ENCODE data around the gene MATN4.

Gene MATN4

DNA sequence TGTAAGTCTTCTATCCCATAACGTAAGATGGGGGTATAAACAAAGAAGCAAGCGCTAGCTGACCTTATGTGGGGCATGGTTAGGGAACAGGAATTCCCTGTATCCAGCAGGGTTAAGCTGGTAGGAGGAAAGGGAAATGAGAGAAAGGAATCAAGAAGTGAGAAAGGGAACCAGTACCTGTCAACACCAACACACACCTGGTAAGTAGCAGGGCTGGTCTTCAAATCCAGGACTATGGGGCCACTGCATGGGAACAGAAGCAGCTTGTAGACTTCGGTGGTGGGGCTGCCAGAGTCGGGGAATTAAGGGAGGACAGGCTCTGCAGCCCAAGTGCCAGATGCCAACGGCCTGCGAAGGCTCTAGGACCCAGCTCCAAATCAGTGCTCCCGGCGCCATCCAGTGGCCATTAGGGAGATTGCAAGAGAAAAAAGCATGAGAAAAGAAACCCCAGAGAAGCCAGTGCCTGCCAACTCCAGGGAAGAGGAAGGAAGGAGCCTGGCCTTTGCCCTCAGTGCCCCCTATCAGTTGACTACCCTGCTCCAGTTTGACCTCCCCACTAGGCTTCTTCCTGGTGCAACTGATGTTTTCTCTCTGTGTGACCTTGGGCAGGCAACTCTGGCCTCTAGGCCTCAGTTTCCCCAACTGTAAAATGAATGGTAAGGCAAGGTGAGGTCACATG, 17.3 kb downstream of the MATN4 start:
- DNase-seq (ENCODE audit: low spot score), result peak; percentile 86

DNA sequence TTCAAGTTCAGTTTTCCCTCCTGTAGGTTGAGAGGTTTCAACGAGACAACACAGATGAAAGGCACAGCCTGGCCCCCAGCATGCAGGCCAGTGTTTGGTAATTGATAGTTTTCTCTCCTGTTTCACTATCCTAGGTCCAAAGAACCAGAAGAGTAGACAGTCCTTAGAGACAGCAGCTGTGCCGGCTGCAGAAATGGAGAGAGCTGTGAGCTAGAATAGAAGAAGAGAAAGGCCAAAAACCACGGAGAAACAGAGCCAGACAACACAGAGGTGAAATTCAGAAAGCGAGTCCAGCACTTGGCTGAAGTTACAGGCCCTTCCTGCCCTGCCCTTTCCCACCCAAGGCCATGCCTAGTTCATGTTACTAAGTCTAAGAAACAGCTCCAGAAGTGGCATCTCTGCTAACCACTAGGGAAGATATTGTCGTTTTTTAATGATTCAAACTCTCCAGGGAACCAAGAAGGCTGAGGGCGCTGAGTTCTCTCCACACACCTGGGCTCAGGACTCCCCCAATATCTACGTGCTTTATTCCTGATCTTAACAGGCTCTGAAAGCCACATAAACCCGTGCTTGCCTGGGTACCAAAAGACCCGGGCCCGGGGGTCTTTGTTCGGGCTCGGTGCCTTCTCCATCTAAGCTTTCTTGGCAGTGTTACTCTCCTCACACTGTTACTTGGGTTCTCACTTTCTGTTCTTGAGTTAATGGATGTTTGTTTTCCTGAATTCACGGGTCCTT, 18.0 kb downstream of the MATN4 start:
- DNase-seq (ENCODE audit: low spot score), result no peak

DNA sequence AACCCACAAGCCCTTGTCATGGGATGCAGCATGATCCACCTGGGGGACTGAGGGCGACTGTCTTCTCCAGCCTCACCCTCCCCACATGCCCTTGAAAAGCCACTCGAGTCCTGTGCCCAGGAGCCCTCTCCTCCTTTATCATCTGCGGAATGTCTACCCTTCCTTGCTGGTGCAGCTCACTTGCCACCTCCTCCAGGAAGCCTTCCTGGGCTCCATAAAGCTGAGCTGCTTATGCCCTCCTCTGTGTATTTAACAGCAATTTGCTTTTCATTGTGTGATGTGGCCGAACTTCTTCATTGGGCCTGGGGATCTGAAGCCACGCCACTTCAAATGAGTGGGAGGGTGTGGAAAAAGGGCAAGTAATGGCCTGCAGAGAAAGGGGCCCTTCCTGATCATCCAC, 19.2 kb downstream of the MATN4 start:
- no peak for DNase-seq (ENCODE audit: low spot score)

DNA sequence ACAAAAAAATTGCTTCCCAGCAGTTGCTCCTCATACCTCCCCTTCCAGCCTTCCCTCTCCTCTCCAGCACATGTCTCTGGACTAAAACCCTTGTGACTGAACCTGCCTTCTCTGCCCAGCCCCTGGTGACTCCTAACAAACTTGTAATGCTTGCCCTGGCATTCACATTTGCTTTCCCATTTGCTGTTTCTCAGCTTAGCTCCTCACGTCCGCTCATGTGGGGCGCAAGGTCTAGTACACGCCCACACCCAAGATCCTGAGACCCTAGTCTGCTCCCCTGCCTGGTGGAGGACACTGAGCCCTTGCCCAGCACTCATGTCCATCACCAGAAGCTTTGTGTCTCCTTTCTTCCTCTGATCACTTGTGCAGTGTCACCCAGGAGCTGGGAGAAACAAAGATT, 19.7 kb downstream of the MATN4 start:
- DNase-seq (ENCODE audit: low spot score), result no peak

GRCh38 chr20:45283551-45284057, 24.5 kb downstream of the MATN4 start:
- DNase-seq (ENCODE audit: low spot score), result no peak

DNA sequence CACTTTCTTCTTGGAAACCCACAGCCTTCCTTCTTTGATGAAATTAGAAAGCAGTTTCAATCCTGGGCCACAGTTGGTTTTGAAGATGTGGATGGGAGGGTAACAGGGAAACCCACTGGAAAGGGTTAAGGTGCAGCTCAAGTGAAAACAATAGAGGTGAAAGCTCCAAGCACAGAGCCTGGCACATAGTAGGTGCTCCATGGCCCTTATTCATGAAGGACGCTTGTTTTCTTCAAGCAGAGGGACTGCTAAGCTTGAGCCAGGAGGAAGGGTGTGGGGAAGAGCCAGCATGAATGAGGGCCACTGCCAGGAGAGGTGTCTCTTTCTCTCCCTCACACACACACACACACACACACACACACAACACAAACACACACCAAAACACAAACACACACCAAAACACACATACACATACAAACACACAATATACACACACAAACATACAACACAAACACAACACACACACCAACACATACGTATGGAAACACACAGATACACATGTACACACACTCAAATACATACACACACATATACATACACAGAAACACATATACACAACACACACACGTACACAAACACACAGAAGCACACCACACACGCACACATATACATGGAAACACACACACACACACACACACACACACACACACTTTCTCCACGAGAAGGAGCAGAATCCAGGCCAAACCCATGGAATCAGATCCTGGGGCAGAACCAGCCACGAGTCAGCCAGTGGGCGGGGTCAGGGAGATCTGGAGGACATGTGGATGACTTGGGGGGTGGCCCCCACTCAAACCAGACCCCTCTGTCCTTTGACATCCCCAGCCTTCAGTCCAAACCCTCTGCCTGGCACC, 25.2 kb downstream of the MATN4 start:
- no peak for DNase-seq (ENCODE audit: low spot score)

GRCh38 chr20:45279992-45280391, 28.1 kb downstream of the MATN4 start:
- no peak for DNase-seq (ENCODE audit: low spot score)

- no peak for DNase-seq (ENCODE audit: low spot score)
Measured at GRCh38 chr20:45275338-45275737, 32.8 kb downstream of the MATN4 start.

GRCh38 chr20:45269754-45270270, 38.3 kb downstream of the MATN4 start:
- DNase-seq (ENCODE audit: low spot score), result no peak

- no peak for DNase-seq (ENCODE audit: low spot score)
Measured at GRCh38 chr20:45269056-45269455, 39.0 kb downstream of the MATN4 start.

DNA sequence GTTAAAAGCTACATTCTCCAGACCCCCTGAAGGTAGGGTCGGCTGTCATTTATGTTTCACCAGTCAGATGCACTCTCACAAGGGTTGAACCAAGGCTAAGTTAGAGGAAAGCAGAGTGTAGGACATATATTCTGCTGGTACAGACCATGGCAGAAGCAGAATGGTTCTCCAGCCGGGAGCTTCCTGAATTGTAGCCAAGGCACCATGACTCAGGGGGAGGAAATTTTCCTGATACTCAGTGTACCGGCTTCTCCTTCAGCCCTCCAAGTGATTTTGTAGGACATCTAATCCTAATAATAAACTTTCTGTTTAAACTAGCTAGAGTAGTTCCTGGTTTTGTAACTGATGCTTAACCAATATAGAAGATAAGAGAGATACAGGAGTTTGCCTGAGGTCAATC, 39.6 kb downstream of the MATN4 start:
- DNase-seq (ENCODE audit: low spot score), result no peak

- DNase-seq (ENCODE audit: low spot score), result no peak
Measured at GRCh38 chr20:45266977-45267376, 41.1 kb downstream of the MATN4 start.

GRCh38 chr20:45263556-45264266, 44.4 kb downstream of the MATN4 start:
- DNase-seq (ENCODE audit: low spot score), result no peak

- no peak for DNase-seq (ENCODE audit: low spot score)
Measured at GRCh38 chr20:45258664-45259063, 49.4 kb downstream of the MATN4 start.

- DNase-seq (ENCODE audit: low spot score), result no peak
Measured at GRCh38 chr20:45258259-45258658, 49.8 kb downstream of the MATN4 start.

GRCh38 chr20:45257711-45258110, 50.4 kb downstream of the MATN4 start:
- DNase-seq (ENCODE audit: low spot score), result no peak

- no peak for DNase-seq (ENCODE audit: low spot score)
Measured at GRCh38 chr20:45257161-45257560, 50.9 kb downstream of the MATN4 start.

GRCh38 chr20:45254383-45255262, 53.5 kb downstream of the MATN4 start, which contains the start of gene SLPI:
SLPI (minus strand) TSS chr20:45254564; CDS start chr20:45254543, 21 bp downstream.
- DNase-seq (ENCODE audit: low spot score), result no peak

- no peak for DNase-seq (ENCODE audit: low spot score)
Measured at GRCh38 chr20:45253261-45253660, 54.8 kb downstream of the MATN4 start.

GRCh38 chr20:45251884-45252560, 56.1 kb downstream of the MATN4 start:
- DNase-seq (ENCODE audit: low spot score), result no peak

All from D341Med (cell line).